Measurements from ENCODE around the gene LRRK2. TPM values are rescaled to one million over a fixed set of nuclear protein-coding genes. Genes with fewer than 3 reads are reported as not detected.

LRRK2 gene
- total RNA-seq, 1 experiment from 2014 or later, result 0.13 TPM

DNA sequence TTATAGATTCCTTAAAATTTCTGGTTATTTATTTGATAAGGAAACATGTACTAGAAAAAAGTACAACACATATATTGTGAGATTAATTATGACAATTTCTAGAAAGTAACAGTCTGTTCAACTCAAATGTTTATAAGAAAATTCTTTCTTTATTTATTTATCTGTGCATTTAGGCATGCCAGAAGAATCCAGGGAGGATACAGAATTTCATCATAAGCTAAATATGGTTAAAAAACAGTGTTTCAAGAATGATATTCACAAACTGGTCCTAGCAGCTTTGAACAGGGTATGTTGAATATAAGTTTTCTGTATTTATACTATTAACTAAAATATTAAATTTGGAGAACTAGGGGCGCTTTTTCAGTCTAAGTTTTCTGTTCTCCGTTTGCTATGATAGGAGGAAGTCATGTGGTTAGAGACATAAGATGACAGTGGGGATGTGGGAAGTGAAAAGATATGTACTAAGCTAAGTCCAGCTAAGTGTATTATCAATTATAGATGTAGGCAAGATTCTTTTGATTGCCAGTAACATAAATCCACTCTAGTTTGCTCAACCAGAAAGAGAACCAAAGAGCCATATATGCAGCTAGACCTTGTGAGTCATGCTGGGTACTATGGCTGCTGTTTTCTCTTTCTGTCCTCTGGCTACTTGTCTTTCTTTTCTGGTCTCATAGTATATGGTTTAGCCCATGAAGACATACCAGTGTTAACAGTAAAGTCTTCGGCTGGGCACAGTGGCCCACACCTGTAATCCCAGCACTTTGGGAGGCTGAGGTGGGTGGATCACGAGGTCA, 39.0 kb downstream of the LRRK2 start:
- H3K9me3 ChIP-seq (ENCODE audit: control insufficient read depth, insufficient read depth, low read depth, low read length), result no peaks in the 10 kb centered on the region
- H3K27ac ChIP-seq (ENCODE audit: low read length), result no peak overlapping the region
- H3K36me3 ChIP-seq (ENCODE audit: control insufficient read depth, insufficient read depth, low read length), result no peaks in the 10 kb centered on the region
- H3K4me1 ChIP-seq (ENCODE audit: control insufficient read depth, insufficient read depth, low read length), result no peaks in the 10 kb centered on the region
- DNase-seq (ENCODE audit: low read depth, low spot score) (no peak), ATAC-seq (no peak)
- no peak for TF ChIP-seq POLR2AphosphoS5 (IDR thresholded peaks at IDR 0.05; ENCODE audit: low read depth, low read length)
- TF ChIP-seq SIN3A (IDR thresholded peaks at IDR 0.05; ENCODE audit: borderline replicate concordance, insufficient read depth, low read depth, low read length), result no peak
- TF ChIP-seq CTCF (IDR thresholded peaks at IDR 0.05), result no peak
- TF ChIP-seq, protein P1, sequence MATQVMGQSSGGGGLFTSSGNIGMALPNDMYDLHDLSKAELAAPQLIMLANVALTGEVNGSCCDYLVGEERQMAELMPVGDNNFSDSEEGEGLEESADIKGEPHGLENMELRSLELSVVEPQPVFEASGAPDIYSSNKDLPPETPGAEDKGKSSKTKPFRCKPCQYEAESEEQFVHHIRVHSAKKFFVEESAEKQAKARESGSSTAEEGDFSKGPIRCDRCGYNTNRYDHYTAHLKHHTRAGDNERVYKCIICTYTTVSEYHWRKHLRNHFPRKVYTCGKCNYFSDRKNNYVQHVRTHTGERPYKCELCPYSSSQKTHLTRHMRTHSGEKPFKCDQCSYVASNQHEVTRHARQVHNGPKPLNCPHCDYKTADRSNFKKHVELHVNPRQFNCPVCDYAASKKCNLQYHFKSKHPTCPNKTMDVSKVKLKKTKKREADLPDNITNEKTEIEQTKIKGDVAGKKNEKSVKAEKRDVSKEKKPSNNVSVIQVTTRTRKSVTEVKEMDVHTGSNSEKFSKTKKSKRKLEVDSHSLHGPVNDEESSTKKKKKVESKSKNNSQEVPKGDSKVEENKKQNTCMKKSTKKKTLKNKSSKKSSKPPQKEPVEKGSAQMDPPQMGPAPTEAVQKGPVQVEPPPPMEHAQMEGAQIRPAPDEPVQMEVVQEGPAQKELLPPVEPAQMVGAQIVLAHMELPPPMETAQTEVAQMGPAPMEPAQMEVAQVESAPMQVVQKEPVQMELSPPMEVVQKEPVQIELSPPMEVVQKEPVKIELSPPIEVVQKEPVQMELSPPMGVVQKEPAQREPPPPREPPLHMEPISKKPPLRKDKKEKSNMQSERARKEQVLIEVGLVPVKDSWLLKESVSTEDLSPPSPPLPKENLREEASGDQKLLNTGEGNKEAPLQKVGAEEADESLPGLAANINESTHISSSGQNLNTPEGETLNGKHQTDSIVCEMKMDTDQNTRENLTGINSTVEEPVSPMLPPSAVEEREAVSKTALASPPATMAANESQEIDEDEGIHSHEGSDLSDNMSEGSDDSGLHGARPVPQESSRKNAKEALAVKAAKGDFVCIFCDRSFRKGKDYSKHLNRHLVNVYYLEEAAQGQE (IDR thresholded peaks at IDR 0.05; ENCODE audit: insufficient read depth in 1 of 2, low read depth in 2 of 2, low read length in 1 of 2), result no peak
- TF ChIP-seq TCF7L2 (IDR thresholded peaks at IDR 0.05; ENCODE audit: low read depth, low read length), result no peak
- BruUV-seq (replicated peaks), result no TSS peak
- ChIA-PET CTCF (no interaction called here), POLR2A (no interaction called here)
- in situ Hi-C loops (cut with HindIII; ENCODE audit: low pct_unique_long_range_greater_than_20kb, low sequenced_read_pairs), result no loop called here
- no peaks in the 10 kb centered on the region for H3K27me3 ChIP-seq (ENCODE audit: control insufficient read depth, insufficient read depth, low read length)
- intact Hi-C loops (cut with micrococcal nuclease; ENCODE audit: unreplicated experiment), result no loop called here
- H3K4me3 ChIP-seq (ENCODE audit: low read depth in 2 of 2, low read length in 2 of 2), result no peak overlapping the region

- in situ Hi-C loops (cut with HindIII; ENCODE audit: low pct_unique_long_range_greater_than_20kb, low sequenced_read_pairs), result no loop called here
- CTCF ChIA-PET, result no interaction called here
- Histone ChIP-seq H3K36me3 (ENCODE audit: control insufficient read depth, insufficient read depth, low read length) (no peaks in the 10 kb centered on the region), H3K27ac (ENCODE audit: low read length) (no peak overlapping the region), H3K4me1 (ENCODE audit: control insufficient read depth, insufficient read depth, low read length) (no peaks in the 10 kb centered on the region), H3K27me3 (ENCODE audit: control insufficient read depth, insufficient read depth, low read length) (no peaks in the 10 kb centered on the region), H3K9me3 (ENCODE audit: control insufficient read depth, insufficient read depth, low read depth, low read length) (no peaks in the 10 kb centered on the region), H3K4me3 (ENCODE audit: low read depth in 2 of 2, low read length in 2 of 2) (no peak overlapping the region)
- POLR2A ChIA-PET, result no interaction called here
- ATAC-seq (no peak), DNase-seq (ENCODE audit: low read depth, low spot score) (no peak)
- TF ChIP-seq CTCF (IDR thresholded peaks at IDR 0.05), result no peak
- TF ChIP-seq SIN3A (IDR thresholded peaks at IDR 0.05; ENCODE audit: borderline replicate concordance, insufficient read depth, low read depth, low read length), result no peak
- no peak for TF ChIP-seq POLR2AphosphoS5 (IDR thresholded peaks at IDR 0.05; ENCODE audit: low read depth, low read length)
- TF ChIP-seq, protein P1 (IDR thresholded peaks at IDR 0.05; ENCODE audit: insufficient read depth in 1 of 2, low read depth in 2 of 2, low read length in 1 of 2), result no peak
- TF ChIP-seq TCF7L2 (IDR thresholded peaks at IDR 0.05; ENCODE audit: low read depth, low read length), result no peak
- intact Hi-C loops (cut with micrococcal nuclease; ENCODE audit: unreplicated experiment), result no loop called here
- BruUV-seq (replicated peaks), result no TSS peak
Measured at GRCh38 chr12:40271981-40272664, 47.3 kb downstream of the LRRK2 start.
